ENCODE measurements around the gene OR6C65.
"Not testable (repeated sequence)": the region's sequence is repeated elsewhere in the genome, so short reads cannot be mapped to it uniquely, and the experiment has no call there.

OR6C65 gene

DNA sequence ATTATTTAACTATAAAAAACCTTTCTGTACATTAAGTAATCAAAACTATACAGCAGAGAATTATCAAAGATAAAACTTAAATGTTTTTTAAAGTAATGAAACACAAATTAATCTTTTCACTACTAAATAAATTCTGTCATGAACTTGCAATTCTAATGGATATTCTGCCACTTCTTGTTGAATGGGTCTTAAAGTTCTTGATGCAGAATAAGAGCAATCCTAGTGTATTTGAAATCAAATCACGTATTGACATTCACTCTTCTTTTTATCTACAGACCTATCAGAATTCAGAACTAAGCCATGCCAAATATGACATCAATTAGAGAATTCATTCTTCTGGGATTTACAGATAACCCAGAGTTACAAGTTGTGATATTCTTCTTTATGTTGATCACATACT lies at the start of gene OR6C65:
Gene OR6C65 (plus strand): TSS at position 301 of the 400 bp plus-strand sequence. CDS start 0 bp downstream, at position 301.
- no peak for DNase-seq

GRCh38 chr12:55355338-55355737 lies 45.0 kb upstream of the OR6C65 start:
- DNase-seq, result not testable (repeated sequence)

- no peak for DNase-seq
Observed at GRCh38 chr12:55362675-55363074, 37.7 kb upstream of the OR6C65 start, which contains the start of gene OR6C75. Gene OR6C75, plus strand, starts transcription at chr12:55362975. Its CDS starts 2,136 bp downstream, at chr12:55365111.

GRCh38 chr12:55365086-55365485 lies 35.2 kb upstream of the OR6C65 start:
- no peak for DNase-seq

DNA sequence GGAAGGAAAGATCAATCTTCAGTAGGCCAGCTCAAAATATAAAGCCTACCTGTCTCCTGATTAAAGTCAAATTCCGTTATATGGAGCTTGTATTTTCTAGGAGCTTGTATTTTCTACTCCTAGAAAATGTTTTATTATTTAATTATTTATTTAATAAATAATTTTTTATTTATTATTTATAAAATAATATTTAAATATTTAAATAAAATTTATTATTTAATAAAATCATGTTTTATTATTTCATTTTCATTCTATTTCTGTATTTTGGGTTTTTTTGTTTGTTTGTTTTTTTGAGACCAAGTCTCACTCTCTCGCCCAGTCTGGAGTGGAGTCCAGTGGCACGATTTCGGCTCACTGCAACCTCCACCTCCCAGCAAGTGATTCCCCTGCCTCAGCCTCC lies 27.8 kb upstream of the OR6C65 start:
- DNase-seq, result no peak

GRCh38 chr12:55385891-55386290 lies 14.4 kb upstream of the OR6C65 start:
- DNase-seq, result no peak

DNA sequence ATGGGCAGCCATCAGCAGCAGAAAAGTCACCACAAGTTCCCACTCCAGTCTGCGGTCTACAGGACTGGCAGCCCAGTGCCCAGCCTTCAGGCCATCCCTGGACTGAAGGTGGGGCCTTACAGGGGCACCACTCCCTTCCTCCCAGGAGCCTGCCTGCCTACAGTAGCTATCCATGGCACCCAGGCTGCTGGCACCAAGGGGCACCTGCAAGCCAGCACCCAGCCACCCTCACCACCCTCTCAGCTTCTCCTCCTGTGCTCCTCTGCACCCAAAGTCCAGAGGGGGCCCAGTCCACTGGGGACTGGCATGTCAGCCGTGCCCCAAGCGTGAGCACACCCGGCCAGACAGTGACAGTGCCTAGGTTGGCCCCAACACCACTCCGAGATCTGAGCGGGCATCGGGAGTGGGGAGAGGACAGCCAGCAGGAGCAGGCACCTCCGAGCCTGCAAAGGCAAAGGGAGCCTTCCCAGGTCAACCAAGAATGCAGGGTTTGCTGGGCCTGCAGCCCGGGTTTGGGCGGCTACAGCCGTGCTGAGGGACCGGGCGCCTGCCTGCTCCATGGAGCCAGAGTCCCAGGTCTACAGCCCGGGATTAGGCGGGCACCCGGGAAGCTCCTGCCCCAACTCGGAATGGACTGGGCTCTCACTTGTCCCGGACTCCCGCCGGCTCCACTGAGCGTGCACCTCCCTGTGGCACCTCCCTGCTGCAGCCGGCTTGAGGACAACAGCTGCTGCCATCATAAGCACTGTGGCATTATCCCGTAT lies 8.1 kb upstream of the OR6C65 start:
- DNase-seq, result no peak

DNA sequence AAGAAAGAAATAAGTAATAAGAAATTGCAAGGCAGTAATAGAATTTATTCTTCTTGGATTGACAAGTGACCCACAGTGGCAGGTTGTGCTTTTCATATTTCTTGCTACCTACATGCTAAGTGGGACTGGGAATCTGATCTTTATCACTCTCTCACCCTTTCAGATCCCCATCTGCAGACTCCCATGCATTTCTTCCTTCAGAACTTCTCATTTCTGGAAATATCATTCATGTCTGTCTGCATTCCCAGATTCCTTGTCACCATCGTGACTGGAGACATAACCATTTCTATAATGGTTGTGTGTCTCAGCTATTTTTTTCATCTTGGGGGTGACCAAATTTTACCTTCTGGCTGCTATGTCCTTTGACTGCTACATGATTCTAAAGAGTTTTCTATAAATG lies 4.0 kb upstream of the OR6C65 start:
- no peak for DNase-seq

GRCh38 chr12:55407866-55408265 lies 7.5 kb downstream of the OR6C65 start:
- no peak for DNase-seq

DNA sequence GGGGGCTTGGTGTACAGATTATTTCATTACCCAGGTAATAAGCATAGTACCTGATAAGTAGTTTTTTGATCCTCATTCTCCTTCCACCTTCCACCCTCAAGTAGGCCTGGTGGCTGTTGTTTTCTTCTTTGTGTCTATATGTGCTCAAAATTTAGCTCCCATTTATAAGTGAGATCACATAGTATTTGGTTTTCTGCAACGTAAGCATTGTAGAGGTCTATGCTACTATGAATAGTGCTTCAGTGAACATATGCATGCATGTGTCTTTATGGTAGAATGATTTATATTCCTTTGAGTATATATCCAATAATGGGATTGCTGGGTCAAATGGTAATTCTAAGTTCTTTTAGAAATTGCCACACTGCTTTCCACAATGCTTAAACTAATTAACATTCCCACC lies 8.8 kb downstream of the OR6C65 start:
- not testable (repeated sequence) for DNase-seq

DNA sequence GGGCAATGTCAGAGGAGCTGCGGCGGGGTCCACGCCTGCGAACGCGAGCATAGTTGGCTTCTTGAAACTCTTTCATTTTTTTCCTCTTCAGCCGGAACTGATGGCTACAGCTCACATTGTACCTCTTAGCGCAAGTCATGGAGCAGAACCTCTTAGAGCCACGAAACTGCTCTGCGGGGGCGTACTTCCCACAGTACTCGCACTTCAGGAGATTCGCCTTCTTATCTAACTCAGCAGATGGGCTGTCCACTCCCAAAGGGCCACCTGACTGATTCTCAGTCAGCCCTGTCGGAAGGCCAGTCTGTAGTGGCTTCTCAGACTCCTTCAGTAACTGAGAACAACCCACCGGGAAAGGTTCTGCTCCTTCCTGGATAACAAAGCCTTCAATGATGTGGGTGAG lies 11.8 kb downstream of the OR6C65 start:
- DNase-seq, result not testable (repeated sequence)

- DNase-seq, result not testable (repeated sequence)
Observed at GRCh38 chr12:55413498-55414388, 13.4 kb downstream of the OR6C65 start.

- not testable (repeated sequence) for DNase-seq
Observed at GRCh38 chr12:55414396-55414823, 14.1 kb downstream of the OR6C65 start.

- DNase-seq, result not testable (repeated sequence)
Observed at GRCh38 chr12:55414889-55415288, 14.6 kb downstream of the OR6C65 start.

DNA sequence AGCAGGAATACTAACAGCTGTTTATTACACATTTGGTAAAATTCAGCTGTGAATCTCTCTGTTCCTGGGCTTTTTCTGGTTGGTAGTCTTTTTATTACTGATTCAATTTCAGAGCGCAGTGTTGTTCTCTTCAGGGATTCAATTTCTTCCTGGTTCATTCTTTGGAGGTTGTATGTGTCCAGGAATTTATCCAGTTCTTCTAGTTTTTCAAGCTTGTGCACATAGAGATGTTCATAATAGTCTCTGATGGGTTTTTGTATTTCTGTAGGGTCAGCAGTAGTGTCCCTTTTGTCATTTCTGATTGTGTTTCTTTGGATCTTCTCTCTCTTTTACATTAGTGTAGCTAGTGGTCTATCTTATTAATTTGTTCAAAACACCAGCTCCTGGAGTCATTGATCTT lies 16.6 kb downstream of the OR6C65 start:
- no peak for DNase-seq

- no peak for DNase-seq
Observed at GRCh38 chr12:55420307-55420962, 20.1 kb downstream of the OR6C65 start.

DNA sequence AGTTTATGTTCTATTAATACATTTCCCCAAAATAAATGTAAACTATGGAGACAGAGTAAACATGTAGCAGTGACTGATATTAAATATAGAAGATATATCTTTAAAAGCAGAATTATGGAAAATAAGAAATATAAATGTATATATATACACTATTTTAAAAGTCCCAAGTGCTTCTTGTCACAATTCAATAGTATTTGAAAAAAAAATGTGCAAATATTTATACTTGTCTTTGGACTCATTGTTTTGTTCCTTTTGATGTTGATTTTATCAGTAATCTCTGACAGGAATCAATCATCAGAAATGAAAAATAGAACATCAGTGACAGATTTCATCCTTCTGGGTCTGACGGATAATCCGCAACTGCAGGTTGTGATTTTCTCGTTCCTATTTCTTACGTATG lies 25.6 kb downstream of the OR6C65 start, which contains the start of gene OR6C76:
Gene OR6C76 (plus strand): TSS at position 301 of the 400 bp plus-strand sequence. CDS start 0 bp downstream, at position 301.
- DNase-seq, result no peak

- no peak for DNase-seq
Observed at GRCh38 chr12:55428331-55429243, 28.3 kb downstream of the OR6C65 start.

GRCh38 chr12:55441233-55441632 lies 40.9 kb downstream of the OR6C65 start:
- not testable (repeated sequence) for DNase-seq

DNA sequence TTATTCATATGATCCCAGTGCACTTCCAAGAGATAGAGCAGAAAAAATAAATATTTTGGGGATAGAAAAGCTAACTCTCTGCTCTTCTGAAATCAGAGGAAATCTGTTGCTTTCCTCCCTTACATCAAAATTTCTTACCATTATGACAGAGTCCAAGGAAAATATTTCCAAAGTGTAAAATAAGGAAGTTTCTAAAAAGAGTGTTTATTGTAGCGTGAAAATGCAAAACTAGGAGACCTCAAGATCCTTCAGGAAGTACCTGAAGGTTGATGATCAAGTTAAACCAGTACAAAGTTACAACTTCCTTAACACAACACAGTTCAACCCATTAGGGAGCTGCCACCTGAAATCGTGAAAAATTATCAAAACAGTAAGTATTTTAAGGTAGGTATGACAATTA lies 43.4 kb downstream of the OR6C65 start, which contains the start of gene OR6C2:
Gene OR6C2 (plus strand): TSS at position 301 of the 400 bp plus-strand sequence. CDS start 8,138 bp downstream, outside the sequence.
- DNase-seq, result no peak

DNA sequence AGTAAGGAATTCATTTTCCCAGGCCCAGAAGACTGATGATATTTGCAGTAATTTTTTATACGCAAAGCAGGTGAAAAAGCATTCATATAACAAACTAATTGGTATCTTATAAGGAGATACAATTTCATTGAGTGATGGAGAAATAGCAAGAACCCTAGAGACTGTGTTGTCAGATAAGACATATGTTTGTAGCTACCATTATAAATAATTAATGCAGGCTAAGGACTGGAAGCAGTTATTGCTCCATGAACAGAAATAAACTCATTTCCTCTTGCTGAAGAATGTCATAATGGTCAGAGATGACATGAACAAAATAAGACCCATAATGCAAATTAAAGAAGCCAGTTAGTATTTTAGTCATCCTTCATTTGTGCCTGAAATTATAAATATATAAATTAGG lies 45.0 kb downstream of the OR6C65 start:
- no peak for DNase-seq

DNA sequence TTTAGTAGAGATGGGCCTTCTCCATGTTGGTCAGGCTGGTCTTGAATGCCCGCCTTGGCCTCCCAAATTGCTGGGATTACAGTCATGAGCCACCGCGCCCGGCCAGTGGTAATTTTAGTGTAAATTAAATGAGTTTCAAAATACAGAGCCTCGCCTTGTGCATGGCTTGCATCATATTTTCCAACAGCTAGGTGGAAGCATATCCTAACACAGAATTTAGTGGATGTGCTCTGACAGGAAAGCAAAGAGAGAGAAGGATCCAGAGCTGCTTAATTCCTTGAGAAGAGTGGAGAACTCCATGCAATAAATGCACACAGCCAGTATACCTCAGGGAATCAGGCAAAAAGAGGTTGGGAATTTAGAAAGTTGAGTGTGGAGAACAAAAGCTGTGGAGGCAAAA lies 46.0 kb downstream of the OR6C65 start:
- no peak for DNase-seq

Measured in NCI-H146 (cell line).